ENCODE measurements around the gene ARRB1.

Gene ARRB1

GRCh38 chr11:75272821-75273301, 78.6 kb downstream of the ARRB1 start:
- DNase-seq: no peak

- DNase-seq: no peak
Observed at GRCh38 chr11:75272391-75272790, 79.1 kb downstream of the ARRB1 start.

- DNase-seq: no peak
Observed at GRCh38 chr11:75271730-75272129, 79.7 kb downstream of the ARRB1 start.

- no peak for DNase-seq
Observed at GRCh38 chr11:75270896-75271418, 80.5 kb downstream of the ARRB1 start.

GRCh38 chr11:75269896-75270295, 81.6 kb downstream of the ARRB1 start:
- DNase-seq: no peak

GRCh38 chr11:75269367-75269660, 82.1 kb downstream of the ARRB1 start:
- no peak for DNase-seq

GRCh38 chr11:75268626-75269366, 82.7 kb downstream of the ARRB1 start:
- no peak for DNase-seq

GRCh38 chr11:75267171-75267970, 84.1 kb downstream of the ARRB1 start:
- no peak for DNase-seq

- no peak for DNase-seq
Observed at GRCh38 chr11:75265851-75266531, 85.5 kb downstream of the ARRB1 start.

GRCh38 chr11:75264971-75265370, 86.5 kb downstream of the ARRB1 start:
- no peak for DNase-seq

GRCh38 chr11:75264356-75264755, 87.1 kb downstream of the ARRB1 start:
- DNase-seq: no peak

GRCh38 chr11:75263944-75264349, 87.5 kb downstream of the ARRB1 start:
- DNase-seq: no peak

- no peak for DNase-seq
Observed at GRCh38 chr11:75262961-75263852, 88.3 kb downstream of the ARRB1 start.

- DNase-seq: no peak
Observed at GRCh38 chr11:75262436-75262835, 89.0 kb downstream of the ARRB1 start.

GRCh38 chr11:75261902-75262361, 89.5 kb downstream of the ARRB1 start:
- DNase-seq: no peak

GRCh38 chr11:75260396-75261170, 90.9 kb downstream of the ARRB1 start:
- DNase-seq: no peak

GRCh38 chr11:75254326-75254725, 97.1 kb downstream of the ARRB1 start:
- no peak for DNase-seq

GRCh38 chr11:75249704-75250103, 101.8 kb downstream of the ARRB1 start:
- no peak for DNase-seq

GRCh38 chr11:75248924-75249256, 102.6 kb downstream of the ARRB1 start:
- DNase-seq: no peak

- DNase-seq: no peak
Observed at GRCh38 chr11:75246671-75247350, 104.7 kb downstream of the ARRB1 start.

All from NCI-H1436 treated with DMSO at 0.1 percent for 48 hours (cell line).